OCI-LY1 (cell line): ENCODE measurements around the gene PXN.

ENCODE experiments used
- H2AFZ ChIP-seq: fragments of 200-600 bp; sonication (generic), shearing (Covaris generic); 2 replicates; pipeline ENCODE4 v1.6.0; 2014; ENCODE audit warnings: antibody characterized with exemption, mild to moderate bottlenecking, low read length
- H3F3A ChIP-seq: fragments of 200-600 bp; sonication (generic), shearing (Covaris generic); 2 replicates; pipeline ENCODE4 v1.6.0; 2014; ENCODE audit warnings: mild to moderate bottlenecking, antibody characterized with exemption, low read length, moderate library complexity; ENCODE audit not compliant: insufficient read depth
- H3K27ac ChIP-seq: fragments of 200-600 bp; sonication (generic); 2 replicates; pipeline ENCODE4 v1.5.1; 2014; ENCODE audit warnings: low read length, mixed run types, mild to moderate bottlenecking, low read depth; ENCODE audit not compliant: poor library complexity, severe bottlenecking
- H3K27me3 ChIP-seq: fragments of 200-600 bp; sonication (generic); 2 replicates; pipeline ENCODE4 v1.6.0; 2014; ENCODE audit warnings: antibody characterized with exemption, mild to moderate bottlenecking, low read length, moderate library complexity; ENCODE audit not compliant: insufficient read depth
- H3K36me3 ChIP-seq: fragments of 200-600 bp; sonication (generic); 2 replicates; pipeline ENCODE4 v1.6.1; 2014; ENCODE audit warnings: mild to moderate bottlenecking, antibody characterized with exemption, low read length, moderate library complexity, mixed read lengths; ENCODE audit not compliant: insufficient read depth
- H3K4me1 ChIP-seq: fragments of 200-600 bp; sonication (generic); 2 replicates; pipeline ENCODE4 v1.5.1; 2014; ENCODE audit warnings: mild to moderate bottlenecking, low read length, moderate library complexity; ENCODE audit not compliant: insufficient read depth, severe bottlenecking
- H3K4me2 ChIP-seq: fragments of 200-600 bp; sonication (generic), shearing (Covaris generic); 2 replicates; pipeline ENCODE4 v1.6.1; 2014; ENCODE audit warnings: low read length
- H3K4me3 ChIP-seq: fragments of 200-600 bp; sonication (generic); 2 replicates; pipeline ENCODE4 v1.5.1; 2014; ENCODE audit warnings: low read length, low read depth, mild to moderate bottlenecking, mixed read lengths; ENCODE audit not compliant: poor library complexity, severe bottlenecking
- H3K79me2 ChIP-seq: fragments of 200-600 bp; shearing (Covaris generic); 2 replicates; pipeline ENCODE4 v1.6.1; 2016; ENCODE audit warnings: mixed run types, low read length, mixed read lengths; ENCODE audit not compliant: insufficient read depth
- H3K9ac ChIP-seq: fragments of 200-600 bp; sonication (generic), shearing (Covaris generic); 2 replicates; pipeline ENCODE4 v1.6.1; 2014; ENCODE audit warnings: mild to moderate bottlenecking, low read length, mixed read lengths
- H3K9me2 ChIP-seq: fragments of 200-600 bp; sonication (generic), shearing (Covaris generic); 2 replicates; pipeline ENCODE4 v1.6.1; 2014; ENCODE audit warnings: low read depth, mild to moderate bottlenecking, low read length, mixed read lengths
- H3K9me3 ChIP-seq: fragments of 200-600 bp; shearing (Covaris generic); 2 replicates; pipeline ENCODE4 v1.6.1; 2014; ENCODE audit warnings: low read length, mixed read lengths
- H4K20me1 ChIP-seq: fragments of 200-600 bp; sonication (generic), shearing (Covaris generic); 2 replicates; pipeline ENCODE4 v1.6.0; 2016; ENCODE audit warnings: mild to moderate bottlenecking, low read length; ENCODE audit not compliant: insufficient read depth
- EZH2 ChIP-seq: fragments of 200-600 bp; sonication (generic), shearing (Covaris generic); IDR thresholded peaks from 2 replicates; pipeline ENCODE4 v1.8.0; 2017; ENCODE audit warnings: borderline replicate concordance, mixed run types, mild to moderate bottlenecking, antibody characterized with exemption, low read length, moderate library complexity, mixed read lengths
- TF ChIP-seq, protein P1 (sequence below): fragments of 200-600 bp; sonication (generic), shearing (Covaris generic); IDR thresholded peaks from 2 replicates; pipeline ENCODE4 v1.5.1; 2017; ENCODE audit warnings: mild to moderate bottlenecking, antibody characterized with exemption, low read length, moderate library complexity, mixed read lengths

The PXN gene

GRCh38 chr12:120267736-120268135, 2.2 kb upstream of the PXN start:
- TF ChIP-seq, protein P1, sequence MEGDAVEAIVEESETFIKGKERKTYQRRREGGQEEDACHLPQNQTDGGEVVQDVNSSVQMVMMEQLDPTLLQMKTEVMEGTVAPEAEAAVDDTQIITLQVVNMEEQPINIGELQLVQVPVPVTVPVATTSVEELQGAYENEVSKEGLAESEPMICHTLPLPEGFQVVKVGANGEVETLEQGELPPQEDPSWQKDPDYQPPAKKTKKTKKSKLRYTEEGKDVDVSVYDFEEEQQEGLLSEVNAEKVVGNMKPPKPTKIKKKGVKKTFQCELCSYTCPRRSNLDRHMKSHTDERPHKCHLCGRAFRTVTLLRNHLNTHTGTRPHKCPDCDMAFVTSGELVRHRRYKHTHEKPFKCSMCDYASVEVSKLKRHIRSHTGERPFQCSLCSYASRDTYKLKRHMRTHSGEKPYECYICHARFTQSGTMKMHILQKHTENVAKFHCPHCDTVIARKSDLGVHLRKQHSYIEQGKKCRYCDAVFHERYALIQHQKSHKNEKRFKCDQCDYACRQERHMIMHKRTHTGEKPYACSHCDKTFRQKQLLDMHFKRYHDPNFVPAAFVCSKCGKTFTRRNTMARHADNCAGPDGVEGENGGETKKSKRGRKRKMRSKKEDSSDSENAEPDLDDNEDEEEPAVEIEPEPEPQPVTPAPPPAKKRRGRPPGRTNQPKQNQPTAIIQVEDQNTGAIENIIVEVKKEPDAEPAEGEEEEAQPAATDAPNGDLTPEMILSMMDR, result no peak
- no peak for TF ChIP-seq EZH2
- no peak overlapping the region for H3K9ac ChIP-seq
- no peak overlapping the region for H3K4me3 ChIP-seq
- H3K79me2 ChIP-seq, result no peaks in the 10 kb centered on the region
- no peak overlapping the region for H3K27ac ChIP-seq
- no peaks in the 10 kb centered on the region for H4K20me1 ChIP-seq
- H3K4me2 ChIP-seq, result no peak overlapping the region
- H3K9me3 ChIP-seq, result no peaks in the 10 kb centered on the region
- peaks cover 9% of the 10 kb centered on the region for H3K4me1 ChIP-seq
- no peak overlapping the region for H2AFZ ChIP-seq
- H3K27me3 ChIP-seq, result 0 out of 2 replicates have a peak, but pooled peaks cover 5% of the 10 kb centered on the region
- H3F3A ChIP-seq, result no peaks in the 10 kb centered on the region
- no peaks in the 10 kb centered on the region for H3K36me3 ChIP-seq
- H3K9me2 ChIP-seq, result no peaks in the 10 kb centered on the region

- Histone ChIP-seq H3K4me3 (peak overlapping the region; percentile 27), H3K4me1 (peaks cover 9% of the 10 kb centered on the region), H3K9me3 (no peaks in the 10 kb centered on the region), H3K9ac (no peak overlapping the region), H3F3A (no peaks in the 10 kb centered on the region), H3K27ac (no peak overlapping the region), H4K20me1 (no peaks in the 10 kb centered on the region), H3K36me3 (no peaks in the 10 kb centered on the region), H3K79me2 (no peaks in the 10 kb centered on the region), H3K4me2 (peak overlapping the region; percentile 15; the same call in 1 of the 2 replicates), H3K27me3 (0 out of 2 replicates have a peak, but pooled peaks cover 8% of the 10 kb centered on the region), H2AFZ (no peak overlapping the region), H3K9me2 (no peaks in the 10 kb centered on the region)
- TF ChIP-seq, protein P1, result no peak
- TF ChIP-seq EZH2, result no peak
Observed at GRCh38 chr12:120266180-120266870, 795 bp upstream of the PXN start.

DNA sequence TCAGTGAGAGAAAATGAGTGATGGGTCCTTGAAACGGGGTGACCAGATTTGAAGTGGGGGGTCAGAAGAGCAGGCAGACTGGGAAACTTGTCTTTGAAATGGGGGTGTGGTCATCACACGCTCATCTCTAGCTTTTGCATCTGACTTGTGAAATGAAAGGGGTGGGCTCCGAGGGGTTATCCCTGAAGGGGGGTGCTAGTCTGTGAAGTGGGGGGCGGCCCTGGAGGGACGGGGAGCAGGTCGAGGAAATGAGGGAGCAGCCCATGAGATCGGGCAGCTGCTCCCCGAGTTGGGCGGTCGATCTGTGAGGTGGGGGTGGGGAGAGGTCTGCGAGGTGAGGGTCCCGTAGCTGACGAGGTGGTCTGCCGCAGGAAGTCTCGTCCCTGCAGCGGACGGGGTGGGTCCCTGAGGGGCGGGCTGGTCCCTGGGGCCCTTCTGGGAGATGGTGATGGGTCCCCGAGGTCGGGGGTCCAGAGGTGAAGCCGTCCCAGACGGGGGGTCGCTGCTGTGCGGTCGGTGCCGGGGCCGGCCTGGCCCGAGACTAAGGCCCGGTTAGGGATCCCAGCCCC, 542 bp downstream of the PXN start:
- Histone ChIP-seq H3K9me3 (no peaks in the 10 kb centered on the region), H3K9ac (peak overlapping the region; percentile 70), H3K27ac (no peak overlapping the region), H3K36me3 (no peaks in the 10 kb centered on the region), H3K27me3 (peaks cover 8% of the 10 kb centered on the region; the same call in 1 of the 2 replicates), H3K4me3 (peak overlapping the region; percentile 72), H4K20me1 (no peaks in the 10 kb centered on the region), H3F3A (no peaks in the 10 kb centered on the region), H3K4me2 (peak overlapping the region; percentile 83), H3K9me2 (no peaks in the 10 kb centered on the region), H3K4me1 (peaks cover 9% of the 10 kb centered on the region), H2AFZ (no peak overlapping the region), H3K79me2 (no peaks in the 10 kb centered on the region)
- no peak for TF ChIP-seq EZH2
- TF ChIP-seq, protein P1, result no peak
